ENCODE measurements around the gene PPP1R13B.

GRCh38 chr14:103867523-103867953, 20.2 kb upstream of the PPP1R13B start:
- TF ChIP-seq POLR2A (IDR thresholded peaks at IDR 0.05) (no peak), CTCF (IDR thresholded peaks at IDR 0.05) (no peak)

Measured in heart left ventricle (tissue), 13 donors.